Transverse colon (tissue), 4 donors: ENCODE data around the gene PPP2R2C. TPM values are rescaled to one million over a fixed set of nuclear protein-coding genes. Genes with fewer than 3 reads are reported as not detected.
A peak's percentile ranks its signal among the peaks of the same experiment; 100 is the strongest.

Experiments used
- DNase-seq: peaks from one replicate; pipeline ENCODE4 v3.0.0-alpha.2; 2019
- H3K27ac ChIP-seq, 4 donors: fragments of 200-600 bp; sonication (generic); 2 replicates each; pipeline ENCODE4 v1.5.1; 2016 to 2018; ENCODE audit warnings: inconsistent platforms in 4 of 4
- H3K27me3 ChIP-seq: fragments of 200-600 bp; sonication (generic); 2 replicates; pipeline ENCODE4 v1.5.1; 2017; ENCODE audit warnings: inconsistent platforms
- H3K36me3 ChIP-seq, 4 donors: fragments of 200-600 bp; sonication (generic); 2 replicates each; pipeline ENCODE4 v1.5.1; 2017 to 2019; ENCODE audit warnings: inconsistent platforms in 4 of 4
- H3K4me1 ChIP-seq, 4 donors: fragments of 200-600 bp; sonication (generic); 2 replicates each; pipeline ENCODE4 v1.5.1; 2017 to 2020; ENCODE audit warnings: inconsistent platforms in 4 of 4
- H3K4me3 ChIP-seq, 4 donors: fragments of 200-600 bp; sonication (generic); 1 replicate in 1 of 4; 2 replicates in 3 of 4; pipeline versions ENCODE4 v1.5.1 to v1.6.1; 2017 to 2019; ENCODE audit warnings: inconsistent platforms in 4 of 4
- H3K9me3 ChIP-seq, 2 donors: fragments of 200-600 bp; sonication (generic); 2 replicates each; pipeline ENCODE4 v1.5.1; 2017 to 2019; ENCODE audit warnings: inconsistent platforms in 2 of 2
- CTCF ChIP-seq, 5 experiments: fragments of 200-600 bp in 3 of 5; fragments of 450-650 bp in 2 of 5; sonication (generic) in 3 of 5; IDR thresholded peaks; 1 replicate in 2 of 5; 2 replicates in 3 of 5; pipeline ENCODE4 v1.5.1; 2016 to 2017; ENCODE audit warnings: antibody characterized with exemption in 5 of 5, inconsistent platforms in 3 of 5, mild to moderate bottlenecking in 2 of 5, moderate library complexity in 1 of 5
- EP300 ChIP-seq: sonication (generic); formaldehyde crosslinking; IDR thresholded peaks from one replicate; pipeline ENCODE4 v1.6.1; 2017; ENCODE audit warnings: antibody characterized with exemption, low read depth
- POLR2A ChIP-seq: fragments of 450-650 bp; IDR thresholded peaks from one replicate; pipeline ENCODE4 v1.6.1; 2016; ENCODE audit warnings: antibody characterized with exemption, mild to moderate bottlenecking, moderate library complexity
- POLR2AphosphoS5 ChIP-seq, 3 donors: sonication (generic); formaldehyde crosslinking; IDR thresholded peaks; one replicate each; pipeline ENCODE4 v1.6.1; 2016; ENCODE audit warnings: antibody characterized with exemption in 3 of 3
- WGBS, 2 donors: methylation state at CpG; one replicate each; pipeline ENCODE4 v1.1.5; 2018; ENCODE audit warnings: low coverage in 1 of 2; 5-methylcytosine and 5-hydroxymethylcytosine counted together
- in situ Hi-C, 4 donors: fragments of 200-750 bp; cut with MboI; loops; one replicate each; pipeline versions ENCODE4 v1.15.0 to v1.15.1; 2017; ENCODE audit warnings: low sequenced_read_pairs in 3 of 4, low pct_ligation_motif_present in 1 of 4, low pct_unique_long_range_greater_than_20kb in 1 of 4
- intact Hi-C: fragments of 100-400 bp; cut with DNase I; formaldehyde crosslinking; loops from one replicate; pipeline ENCODE4 v1.15.1; 2023; ENCODE audit warnings: low total_unique reads
- total RNA-seq, 4 donors: library from RNA; depleted of rRNA; stranded (reverse); fragments of >200 nt; gene quantifications; one replicate each; pipeline ENCODE4 v1.1.0, GENCODE V29; 2016

PPP2R2C gene
- total RNA-seq, 4 donors from 2014 or later = 0.27 to 8.8 (median 1.7) TPM

GRCh38 chr4:6334203-6334887 is 138.1 kb downstream of the PPP2R2C start:
- no peak overlapping the region for H3K4me3 ChIP-seq
- TF ChIP-seq POLR2A = no peak
- intact Hi-C loops = no loop called here
- H3K9me3 ChIP-seq = no peaks in the 10 kb centered on the region
- no peak for DNase-seq
- H3K27me3 ChIP-seq = peaks cover 33% of the 10 kb centered on the region
- in situ Hi-C loops = no loop called here
- WGBS, 2 donors = 60% methylated on average over 5 of the region's 5 CpGs; no CpG with 5 or more reads in 1 of the 2 donors
- no peaks in the 10 kb centered on the region for H3K36me3 ChIP-seq
- H3K4me1 ChIP-seq = no peaks in the 10 kb centered on the region
- no peak overlapping the region for H3K27ac ChIP-seq

- H3K9me3 ChIP-seq = no peaks in the 10 kb centered on the region
Observed at GRCh38 chr4:6333301-6334202, 138.9 kb downstream of the PPP2R2C start.

GRCh38 chr4:6332669-6333050 is 139.8 kb downstream of the PPP2R2C start:
- Histone ChIP-seq H3K4me3 (no peak overlapping the region), H3K9me3 (no peaks in the 10 kb centered on the region), H3K4me1 (no peaks in the 10 kb centered on the region), H3K27ac (no peak overlapping the region), H3K36me3 (no peaks in the 10 kb centered on the region), H3K27me3 (peaks cover 20% of the 10 kb centered on the region)
- 50 to 75% methylated on average over 5 to 6 of the region's 6 CpGs for WGBS, 2 donors
- no peak for DNase-seq
- TF ChIP-seq EP300 (no peak), CTCF (IDR thresholded peaks at IDR 0.05) (no peak), POLR2AphosphoS5 (IDR thresholded peaks at IDR 0.05) (no peak), POLR2A (no peak)
- intact Hi-C loops (no loop called here), in situ Hi-C loops (no loop called here)

More at GRCh38 chr4:6333301-6334202, 138.9 kb downstream of the PPP2R2C start:
- in situ Hi-C loops (no loop called here), intact Hi-C loops (no loop called here)
- H3K4me1 ChIP-seq = no peaks in the 10 kb centered on the region
- 83% methylated on average over 1 to 19 of the region's 19 CpGs for WGBS, 2 donors
- peaks cover 26% of the 10 kb centered on the region for H3K27me3 ChIP-seq
- no peak for DNase-seq
- H3K36me3 ChIP-seq = no peaks in the 10 kb centered on the region
- H3K27ac ChIP-seq = no peak overlapping the region
- H3K4me3 ChIP-seq = no peak overlapping the region
- TF ChIP-seq POLR2AphosphoS5 (IDR thresholded peaks at IDR 0.05) (no peak), CTCF (IDR thresholded peaks at IDR 0.05) (peak in 3 of 5 experiments; percentile 11 to 31 (median 28))

GRCh38 chr4:6332042-6332668 is 140.3 kb downstream of the PPP2R2C start:
- DNase-seq = peak; percentile 25
- peaks cover 15% of the 10 kb centered on the region for H3K27me3 ChIP-seq
- in situ Hi-C loops (no loop called here), intact Hi-C loops (no loop called here)
- TF ChIP-seq POLR2AphosphoS5 (IDR thresholded peaks at IDR 0.05) = no peak
- peak; percentile 40 to 75 (median 53) for TF ChIP-seq CTCF (IDR thresholded peaks at IDR 0.05)
- WGBS, 2 donors = 46 to 48% methylated on average over 6 to 18 of the region's 18 CpGs
- no peak overlapping the region for H3K27ac ChIP-seq
- H3K4me1 ChIP-seq = no peaks in the 10 kb centered on the region
- no peaks in the 10 kb centered on the region for H3K9me3 ChIP-seq
- H3K36me3 ChIP-seq = no peaks in the 10 kb centered on the region
- H3K4me3 ChIP-seq = no peak overlapping the region
